Stomach (tissue), 4 donors: Measurements from ENCODE around the gene MPC1.

Experiments
- CTCF ChIP-seq, 7 experiments: fragments of 450-650 bp in 4 of 7; fragments of 200-600 bp in 3 of 7; sonication (generic) in 3 of 7; IDR thresholded peaks; one replicate each; pipeline ENCODE4 v1.5.1; 2016 to 2019; ENCODE audit warnings: antibody characterized with exemption in 7 of 7, control low read depth in 2 of 7, mild to moderate bottlenecking in 1 of 7
- POLR2A ChIP-seq, 4 donors: fragments of 450-650 bp; IDR thresholded peaks; one replicate each; pipeline ENCODE4 v1.6.1; 2016; ENCODE audit warnings: antibody characterized with exemption in 4 of 4, control low read depth in 2 of 4, mild to moderate bottlenecking in 1 of 4, moderate library complexity in 1 of 4

DNA sequence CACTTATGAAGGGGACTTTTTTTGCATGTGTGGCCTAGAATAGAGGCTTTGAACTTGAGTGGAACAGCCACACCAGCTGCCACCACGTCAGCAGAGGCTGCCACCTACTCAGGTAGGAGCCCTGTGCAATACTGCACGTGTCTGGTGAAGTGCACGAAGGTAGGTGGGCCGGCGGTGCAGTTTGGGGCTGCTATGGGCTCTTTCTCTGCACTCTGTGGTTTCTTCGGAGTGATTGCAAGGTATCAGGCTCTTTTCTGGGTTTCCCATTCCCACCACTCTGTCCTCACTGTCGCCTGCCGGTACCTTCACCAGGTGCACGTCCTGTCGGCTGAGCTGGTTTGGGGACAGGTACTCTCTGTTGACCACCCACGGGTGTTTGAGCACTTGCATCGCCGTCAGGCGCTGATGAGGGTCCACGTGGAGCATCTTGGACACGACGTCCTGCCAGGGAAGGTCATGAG is 30.8 kb upstream of the MPC1 start:
- TF ChIP-seq CTCF (IDR thresholded peaks at IDR 0.05) (no peak), POLR2A (IDR thresholded peaks at IDR 0.05) (no peak)
